H1 (cell line): ENCODE measurements around the gene SAFB. TPM values are rescaled to one million over a fixed set of nuclear protein-coding genes. Genes with fewer than 3 reads are reported as not detected.

Experiments used
- CTCF ChIA-PET: fragments of 300-600 bp; sonication (Branson Sonifier 250); formaldehyde crosslinking; loops from one replicate; lab custom pipeline; 2021; ENCODE audit not compliant: partially characterized antibody; lab: Charles Lee
- POLR2A ChIA-PET: fragments of 300-600 bp; sonication (Branson Sonifier 250); formaldehyde crosslinking; loops from one replicate; lab custom pipeline; 2021; ENCODE audit warnings: inconsistent platforms; ENCODE audit not compliant: partially characterized antibody; lab: Charles Lee
- DNase-seq, 2 experiments: peaks; one replicate each; pipeline versions ENCODE4 v3.0.0 to v3.0.0-alpha.2; 2010 to 2022; ENCODE audit warnings: low spot score in 2 of 2, low read depth in 1 of 2, mixed read lengths in 1 of 2
- FAIRE-seq: peaks from 2 replicates; lab custom pipeline; 2011; peaks lifted over from hg19 to GRCh38; lab: Jason Lieb, UNC
- H2AFZ ChIP-seq: 2 replicates; pipeline ENCODE4 v1.8.1; 2012; ENCODE audit warnings: low read length, inconsistent platforms
- H2AK5ac ChIP-seq: 2 replicates; pipeline ENCODE4 v1.6.1; 2013; ENCODE audit warnings: low read depth, low read length
- H2BK120ac ChIP-seq: replicated peaks from 2 replicates; pipeline ENCODE3; 2013; ENCODE audit warnings: low read depth, low read length, inconsistent platforms
- H2BK12ac ChIP-seq: 2 replicates; pipeline ENCODE4 v1.6.1; 2013; ENCODE audit warnings: low read depth, low read length
- H2BK15ac ChIP-seq: 2 replicates; pipeline ENCODE4 v1.6.1; 2013; ENCODE audit warnings: low read length
- H2BK20ac ChIP-seq: 2 replicates; pipeline ENCODE4 v1.6.1; 2013; ENCODE audit warnings: low read length
- H2BK5ac ChIP-seq: 2 replicates; pipeline ENCODE4 v1.6.1; 2013; ENCODE audit warnings: low read depth, low read length
- H3K14ac ChIP-seq: 2 replicates; pipeline ENCODE4 v1.6.1; 2013; ENCODE audit warnings: inconsistent platforms; ENCODE audit not compliant: insufficient read length
- H3K18ac ChIP-seq: 2 replicates; pipeline ENCODE4 v1.6.1; 2013; ENCODE audit warnings: low read length; ENCODE audit errors: extremely low read depth
- H3K23ac ChIP-seq: 2 replicates; pipeline ENCODE4 v1.6.1; 2013; ENCODE audit warnings: inconsistent platforms; ENCODE audit not compliant: insufficient read length
- H3K23me2 ChIP-seq: 2 replicates; pipeline ENCODE4 v1.6.1; 2013; ENCODE audit warnings: low read depth, low read length
- H3K27ac ChIP-seq: 2 replicates; pipeline ENCODE4 v1.6.1; 2011; ENCODE audit warnings: low read depth, low read length, inconsistent platforms
- H3K27me3 ChIP-seq, 4 experiments: replicated peaks in 1 of 4; 1 replicate in 1 of 4; 2 replicates in 3 of 4; pipeline versions ENCODE4 v1.6.1 to v1.8.1; 2011 to 2013; ENCODE audit warnings: low read length in 3 of 4, mild to moderate bottlenecking in 3 of 4, inconsistent platforms in 2 of 4, mixed read lengths in 2 of 4, moderate library complexity in 1 of 4; ENCODE audit not compliant: control insufficient read depth in 3 of 4, insufficient read depth in 3 of 4; ENCODE audit errors: extremely low read depth in 1 of 4
- H3K36me3 ChIP-seq, 4 experiments: 2 replicates each; pipeline versions ENCODE4 v1.6.1 to v1.8.1; 2011 to 2013; ENCODE audit warnings: mild to moderate bottlenecking in 4 of 4, low read length in 3 of 4, moderate library complexity in 2 of 4, control low read depth in 1 of 4, inconsistent platforms in 1 of 4; ENCODE audit not compliant: insufficient read depth in 4 of 4, control insufficient read depth in 2 of 4
- H3K4ac ChIP-seq: replicated peaks from 2 replicates; pipeline ENCODE3; 2013; ENCODE audit warnings: low read length, low read depth, mixed read lengths, inconsistent platforms; ENCODE audit not compliant: insufficient read length
- H3K4me1 ChIP-seq, 4 experiments: replicated peaks in 1 of 4; 1 replicate in 1 of 4; 2 replicates in 3 of 4; pipeline versions ENCODE4 v1.6.1 to v1.8.1; 2011 to 2013; ENCODE audit warnings: low read length in 3 of 4, inconsistent platforms in 2 of 4, mixed read lengths in 1 of 4; ENCODE audit not compliant: insufficient read depth in 4 of 4, control insufficient read depth in 3 of 4
- H3K4me2 ChIP-seq, 2 experiments: 2 replicates each; pipeline versions ENCODE4 v1.6.1 to v1.8.1; 2011 to 2013; ENCODE audit warnings: low read depth in 2 of 2, low read length in 2 of 2, control low read depth in 1 of 2, inconsistent platforms in 1 of 2, mild to moderate bottlenecking in 1 of 2; ENCODE audit not compliant: insufficient read depth in 1 of 2
- H3K4me3 ChIP-seq, 4 experiments: fragments of 200-600, 300-600 bp in 1 of 4; sonication (generic), shearing (Covaris generic), sonication (Bioruptor Twin) in 1 of 4; 2 replicates each; pipeline versions ENCODE4 v1.5.1 to v1.8.1; 2011 to 2016; ENCODE audit warnings: low read length in 4 of 4, low read depth in 3 of 4, control low read depth in 2 of 4, inconsistent platforms in 2 of 4, mild to moderate bottlenecking in 2 of 4, mixed read lengths in 1 of 4, moderate library complexity in 1 of 4; ENCODE audit not compliant: insufficient read depth in 2 of 4; ENCODE audit errors: extremely low read depth in 1 of 4
- H3K56ac ChIP-seq: replicated peaks from 2 replicates; pipeline ENCODE3; 2013; ENCODE audit warnings: low read depth, mild to moderate bottlenecking, mixed read lengths, low read length, inconsistent platforms; ENCODE audit not compliant: insufficient read length
- H3K79me1 ChIP-seq: 2 replicates; pipeline ENCODE4 v1.6.1; 2013; ENCODE audit warnings: low read depth, low read length, control low read depth
- H3K79me2 ChIP-seq, 2 experiments: 2 replicates each; pipeline versions ENCODE4 v1.6.1 to v1.8.1; 2012 to 2013; ENCODE audit warnings: low read length in 2 of 2, mild to moderate bottlenecking in 2 of 2, inconsistent platforms in 1 of 2; ENCODE audit not compliant: insufficient read depth in 2 of 2, control insufficient read depth in 1 of 2
- H3K9ac ChIP-seq, 4 experiments: replicated peaks in 1 of 4; 1 replicate in 1 of 4; 2 replicates in 3 of 4; pipeline versions ENCODE4 v1.6.1 to v1.8.1; 2011 to 2013; ENCODE audit warnings: low read depth in 3 of 4, low read length in 3 of 4, control low read depth in 2 of 4, mild to moderate bottlenecking in 2 of 4, moderate library complexity in 2 of 4, inconsistent platforms in 1 of 4; ENCODE audit errors: extremely low read depth in 1 of 4
- H3K9me3 ChIP-seq, 2 experiments: 2 replicates each; pipeline versions ENCODE4 v1.6.1 to v1.8.1; 2012 to 2013; ENCODE audit warnings: mild to moderate bottlenecking in 2 of 2, moderate library complexity in 2 of 2, control low read depth in 1 of 2, inconsistent platforms in 1 of 2, low read depth in 1 of 2, low read length in 1 of 2, mixed read lengths in 1 of 2; ENCODE audit not compliant: insufficient read depth in 2 of 2
- H4K20me1 ChIP-seq, 2 experiments: replicated peaks in 1 of 2; 2 replicates each; pipeline versions ENCODE3 to v1.8.1; 2011 to 2013; ENCODE audit warnings: inconsistent platforms in 2 of 2, low read length in 2 of 2, mild to moderate bottlenecking in 1 of 2; ENCODE audit not compliant: insufficient read depth in 2 of 2, control insufficient read depth in 1 of 2
- H4K5ac ChIP-seq: 2 replicates; pipeline ENCODE4 v1.6.1; 2013; ENCODE audit warnings: low read length, low read depth, mixed read lengths, inconsistent platforms; ENCODE audit not compliant: insufficient read length
- H4K8ac ChIP-seq: 2 replicates; pipeline ENCODE4 v1.8.0; 2013; ENCODE audit warnings: mild to moderate bottlenecking, moderate library complexity, low read length, inconsistent platforms; ENCODE audit not compliant: insufficient read depth; ENCODE audit errors: extremely low read depth
- H4K91ac ChIP-seq: replicated peaks from 2 replicates; pipeline ENCODE3; 2013; ENCODE audit warnings: low read length, mixed read lengths, inconsistent platforms; ENCODE audit not compliant: insufficient read length
- SUZ12 ChIP-seq: fragments of 200-600 bp; sonication (generic); IDR thresholded peaks from 2 replicates; pipeline ENCODE4 v1.6.1; 2012; ENCODE audit warnings: mild to moderate bottlenecking, inconsistent platforms, low read length, moderate library complexity, mixed read lengths
- TAF1 ChIP-seq: IDR thresholded peaks from 2 replicates; pipeline ENCODE4 v1.6.1; 2011; ENCODE audit warnings: mild to moderate bottlenecking, low read depth, low read length
- WGBS, 2 experiments: shearing (Covaris generic) in 1 of 2; methylation state at CpG; one replicate each; pipeline versions ENCODE4 v1.1.6 to v1.1.7; 2013 to 2015; ENCODE audit warnings: low lambda C conversion rate in 2 of 2, mixed read lengths in 2 of 2, inconsistent platforms in 1 of 2, low coverage in 1 of 2, missing lambda C conversion rate in 1 of 2; ENCODE audit not compliant: insufficient replicate concordance in 2 of 2, insufficient coverage in 1 of 2, insufficient read length in 1 of 2; ENCODE audit errors: extremely low coverage in 1 of 2, missing lambda C conversion rate in 1 of 2; 5-methylcytosine and 5-hydroxymethylcytosine counted together
- polyA plus RNA-seq, 7 experiments: library from polyadenylated mRNA; depleted of rRNA in 3 of 7; stranded (reverse) in 5 of 7; unstranded in 2 of 7; fragments of >200 nt in 5 of 7; fragments of 200-250 nt in 2 of 7; gene quantifications; 1 replicate in 5 of 7; 2 replicates in 1 of 7; 4 replicates in 1 of 7; pipeline versions ENCODE4 v1.2.1 to v1.2.3, GENCODE V29; 2011 to 2013; ENCODE audit warnings: missing spikeins in 2 of 7, mixed read lengths in 2 of 7
- total RNA-seq: library from RNA; stranded (reverse); fragmentation: NEBNext Ultra II Directional; extraction: Animal tissue kit (Norgen Biotek cat#: 25700); gene quantifications from 2 replicates; pipeline ENCODE4 v1.2.1, GENCODE V29; 2021

The SAFB gene
- total and polyA plus RNA-seq, 2 of the 8 experiments (the other 6 are each of a cell fraction or from before 2014, with no cell fraction given), result 27.0 to 110 TPM

- Histone ChIP-seq H4K20me1 (peaks cover 3 to 9% of the 10 kb centered on the region in 2 experiments), H2BK20ac (no peak overlapping the region), H4K5ac (no peak overlapping the region), H3K36me3 (peaks cover 40 to 75% (median 59%) of the 10 kb centered on the region in 4 experiments), H3K9me3 (no peaks in the 10 kb centered on the region), H2AK5ac (no peak overlapping the region), H3K23me2 (no peaks in the 10 kb centered on the region), H3K14ac (no peak overlapping the region), H3K18ac (no peak overlapping the region), H2BK120ac (no peak overlapping the region), H2AFZ (no peak overlapping the region), H4K8ac (peak overlapping the region; percentile 73; the same call in 1 of the 2 replicates), H2BK12ac (no peak overlapping the region), H3K4me2 (no peak overlapping the region), H3K27me3 (no peaks in the 10 kb centered on the region), H3K79me2 (no peaks in the 10 kb centered on the region), H3K56ac (no peak overlapping the region), H3K9ac (no peak overlapping the region), H3K79me1 (0 out of 2 replicates have a peak, but pooled peaks cover 3% of the 10 kb centered on the region), H3K27ac (no peak overlapping the region), H3K4ac (no peak overlapping the region), H4K91ac (no peak overlapping the region), H3K4me1 (peaks cover 0 to 9% (median 5%) of the 10 kb centered on the region in 4 experiments; a peak in 5 of 7 replicates), H3K23ac (no peak overlapping the region), H2BK15ac (no peak overlapping the region), H3K4me3 (no peak overlapping the region), H2BK5ac (no peak overlapping the region)
- TF ChIP-seq SUZ12 (no peak), TAF1 (0 out of 2 replicates have a peak, but pooled peaks have one; percentile 11)
- ChIA-PET POLR2A (interaction anchor here (0.8 to 4.1 kb wide), 16 partner anchors 10 to 65 kb away, joined by 3 to 17 read pairs (median 4); partner anchors contain the start of genes RPL36, SAFB and SAFB2), CTCF (interaction anchor here (1.0 to 2.3 kb wide), 5 partner anchors 9 to 41 kb away, joined by 3 to 11 read pairs (median 4); partner anchors contain the start of gene RPL36)
- DNase-seq (no peak), FAIRE-seq (no peak)
- 88% methylated on average over 21 of the region's 26 CpGs; no CpG with 5 or more reads in 1 of the 2 experiments for WGBS, 2 experiments
Observed at GRCh38 chr19:5666921-5667610, 44.2 kb downstream of the SAFB start.
